ENCODE measurements around the gene CDC20B.

DNA sequence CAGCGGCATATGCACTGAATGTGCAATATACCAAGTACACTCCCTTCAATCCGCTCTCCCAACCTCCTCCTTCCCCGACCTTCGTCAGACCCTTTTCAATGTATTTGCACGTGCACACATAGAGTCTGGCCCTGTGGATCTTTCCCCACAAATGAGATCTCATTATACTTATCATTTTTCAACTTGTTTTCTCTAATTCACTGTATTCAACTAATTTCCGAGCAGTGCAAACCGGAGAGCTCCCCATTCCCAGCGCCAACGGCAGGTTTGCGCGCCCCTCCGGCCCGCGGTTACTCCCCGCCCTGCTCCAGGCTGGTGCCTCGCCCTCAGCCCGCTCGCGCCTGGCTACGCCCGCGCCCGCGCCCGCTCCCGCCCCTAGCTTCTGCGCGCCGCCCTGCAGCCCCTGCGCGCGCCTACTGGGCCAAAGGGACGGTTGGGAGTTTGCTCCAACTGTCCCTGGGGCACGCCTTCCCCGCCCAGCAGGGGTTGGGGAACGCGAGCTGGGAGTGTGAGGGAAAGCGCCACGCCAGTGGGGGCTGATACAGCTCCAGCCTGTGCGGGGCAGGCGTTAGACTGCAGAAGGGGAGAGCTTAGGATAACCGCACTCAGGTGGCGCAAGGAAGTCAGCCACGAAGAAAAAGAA lies 3.3 kb upstream of the CDC20B start:
- TF ChIP-seq, protein P1, sequence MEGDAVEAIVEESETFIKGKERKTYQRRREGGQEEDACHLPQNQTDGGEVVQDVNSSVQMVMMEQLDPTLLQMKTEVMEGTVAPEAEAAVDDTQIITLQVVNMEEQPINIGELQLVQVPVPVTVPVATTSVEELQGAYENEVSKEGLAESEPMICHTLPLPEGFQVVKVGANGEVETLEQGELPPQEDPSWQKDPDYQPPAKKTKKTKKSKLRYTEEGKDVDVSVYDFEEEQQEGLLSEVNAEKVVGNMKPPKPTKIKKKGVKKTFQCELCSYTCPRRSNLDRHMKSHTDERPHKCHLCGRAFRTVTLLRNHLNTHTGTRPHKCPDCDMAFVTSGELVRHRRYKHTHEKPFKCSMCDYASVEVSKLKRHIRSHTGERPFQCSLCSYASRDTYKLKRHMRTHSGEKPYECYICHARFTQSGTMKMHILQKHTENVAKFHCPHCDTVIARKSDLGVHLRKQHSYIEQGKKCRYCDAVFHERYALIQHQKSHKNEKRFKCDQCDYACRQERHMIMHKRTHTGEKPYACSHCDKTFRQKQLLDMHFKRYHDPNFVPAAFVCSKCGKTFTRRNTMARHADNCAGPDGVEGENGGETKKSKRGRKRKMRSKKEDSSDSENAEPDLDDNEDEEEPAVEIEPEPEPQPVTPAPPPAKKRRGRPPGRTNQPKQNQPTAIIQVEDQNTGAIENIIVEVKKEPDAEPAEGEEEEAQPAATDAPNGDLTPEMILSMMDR (IDR thresholded peaks at IDR 0.05; ENCODE audit: insufficient read depth, low read length): no peak
- TF ChIP-seq, protein P2, sequence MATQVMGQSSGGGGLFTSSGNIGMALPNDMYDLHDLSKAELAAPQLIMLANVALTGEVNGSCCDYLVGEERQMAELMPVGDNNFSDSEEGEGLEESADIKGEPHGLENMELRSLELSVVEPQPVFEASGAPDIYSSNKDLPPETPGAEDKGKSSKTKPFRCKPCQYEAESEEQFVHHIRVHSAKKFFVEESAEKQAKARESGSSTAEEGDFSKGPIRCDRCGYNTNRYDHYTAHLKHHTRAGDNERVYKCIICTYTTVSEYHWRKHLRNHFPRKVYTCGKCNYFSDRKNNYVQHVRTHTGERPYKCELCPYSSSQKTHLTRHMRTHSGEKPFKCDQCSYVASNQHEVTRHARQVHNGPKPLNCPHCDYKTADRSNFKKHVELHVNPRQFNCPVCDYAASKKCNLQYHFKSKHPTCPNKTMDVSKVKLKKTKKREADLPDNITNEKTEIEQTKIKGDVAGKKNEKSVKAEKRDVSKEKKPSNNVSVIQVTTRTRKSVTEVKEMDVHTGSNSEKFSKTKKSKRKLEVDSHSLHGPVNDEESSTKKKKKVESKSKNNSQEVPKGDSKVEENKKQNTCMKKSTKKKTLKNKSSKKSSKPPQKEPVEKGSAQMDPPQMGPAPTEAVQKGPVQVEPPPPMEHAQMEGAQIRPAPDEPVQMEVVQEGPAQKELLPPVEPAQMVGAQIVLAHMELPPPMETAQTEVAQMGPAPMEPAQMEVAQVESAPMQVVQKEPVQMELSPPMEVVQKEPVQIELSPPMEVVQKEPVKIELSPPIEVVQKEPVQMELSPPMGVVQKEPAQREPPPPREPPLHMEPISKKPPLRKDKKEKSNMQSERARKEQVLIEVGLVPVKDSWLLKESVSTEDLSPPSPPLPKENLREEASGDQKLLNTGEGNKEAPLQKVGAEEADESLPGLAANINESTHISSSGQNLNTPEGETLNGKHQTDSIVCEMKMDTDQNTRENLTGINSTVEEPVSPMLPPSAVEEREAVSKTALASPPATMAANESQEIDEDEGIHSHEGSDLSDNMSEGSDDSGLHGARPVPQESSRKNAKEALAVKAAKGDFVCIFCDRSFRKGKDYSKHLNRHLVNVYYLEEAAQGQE (IDR thresholded peaks at IDR 0.05; ENCODE audit: insufficient replicate concordance, low read depth): no peak
- no peak for TF ChIP-seq GABPA (IDR thresholded peaks at IDR 0.05; ENCODE audit: low read depth)
